Measurements from ENCODE around the gene TMEM117.
"Not testable (repeated sequence)": the region's sequence is repeated elsewhere in the genome, so short reads cannot be mapped to it uniquely, and the experiment has no call there.

TMEM117 gene

DNA sequence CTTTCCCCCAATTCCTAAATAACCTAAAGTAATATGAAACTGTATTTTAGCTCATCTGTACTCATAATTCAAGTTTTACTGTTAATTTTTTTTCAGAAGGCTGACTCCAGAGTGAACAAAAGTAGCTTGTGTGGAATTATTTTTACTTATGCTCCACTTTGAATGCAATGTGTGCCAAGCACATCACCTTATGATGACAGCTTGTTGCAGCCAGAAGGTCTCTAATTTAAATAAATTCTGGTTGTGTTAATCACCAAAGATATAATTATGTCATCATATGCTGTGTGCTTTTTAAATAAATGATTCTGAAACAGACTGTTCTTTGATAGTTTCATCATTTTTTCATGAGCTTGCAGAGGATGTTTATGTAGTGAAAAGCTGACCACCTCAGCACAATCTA lies 283.1 kb downstream of the TMEM117 start:
- DNase-seq = no peak

DNA sequence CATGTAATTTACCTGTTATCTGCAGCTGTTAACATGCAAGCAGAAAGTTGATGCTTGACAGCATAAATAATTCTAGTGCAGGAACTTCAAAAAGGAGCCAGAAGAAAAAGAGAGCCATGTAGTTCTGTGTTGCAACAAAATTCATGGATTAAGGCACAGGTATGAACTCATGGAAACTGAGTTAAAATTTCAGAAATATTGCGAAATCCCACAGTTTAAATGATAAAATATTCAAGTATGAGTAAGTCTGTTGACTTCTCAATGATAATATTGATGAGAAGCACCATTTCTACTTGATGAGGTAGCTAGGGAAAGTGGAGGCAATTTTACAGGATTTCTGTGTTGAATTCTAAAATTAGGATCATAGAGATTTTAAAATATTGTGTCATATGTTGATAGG lies 290.9 kb downstream of the TMEM117 start:
- no peak for DNase-seq

- DNase-seq = no peak
Measured at GRCh38 chr12:44127966-44128710, 292.3 kb downstream of the TMEM117 start.

- DNase-seq = no peak
Measured at GRCh38 chr12:44143175-44143574, 307.3 kb downstream of the TMEM117 start.

DNA sequence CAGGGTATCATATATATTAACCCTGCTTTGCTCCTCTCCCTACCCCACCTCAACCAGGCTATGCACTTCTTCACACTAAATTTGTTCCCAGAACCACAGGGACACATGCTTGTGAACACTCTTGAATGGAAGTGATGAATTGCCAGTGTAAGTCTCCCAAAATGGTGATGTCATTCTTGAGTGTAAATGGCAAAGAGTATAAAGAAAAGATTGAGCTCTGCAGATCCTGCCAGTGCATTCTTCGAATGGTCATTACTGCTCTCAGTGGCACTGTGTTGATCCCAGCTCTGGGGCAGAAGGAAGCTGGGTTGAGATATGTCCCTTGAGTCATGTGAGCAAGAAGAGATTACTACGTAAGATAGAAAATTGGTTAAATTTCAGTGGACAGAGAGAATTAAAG lies 313.1 kb downstream of the TMEM117 start:
- DNase-seq = no peak

GRCh38 chr12:44154128-44154527 lies 318.2 kb downstream of the TMEM117 start:
- DNase-seq = no peak

DNA sequence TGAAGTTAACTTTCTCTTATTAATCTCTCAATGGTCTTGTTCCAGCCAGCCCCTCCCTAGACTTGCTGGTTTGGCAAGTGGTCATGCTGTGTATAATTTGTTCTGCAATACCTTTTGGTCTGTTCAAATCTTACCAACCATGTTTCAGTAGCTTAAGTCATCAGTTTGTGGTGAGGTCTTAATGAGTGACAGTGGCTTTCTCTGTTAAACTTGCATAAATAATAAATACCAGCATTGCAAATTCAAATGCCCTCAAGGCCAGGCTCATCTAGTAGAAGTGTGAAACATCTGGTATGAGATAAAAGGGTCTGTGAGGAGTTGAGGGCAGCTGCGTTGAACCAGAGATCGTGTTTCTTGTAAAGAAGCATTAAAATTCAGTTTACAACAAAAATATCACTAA lies 319.5 kb downstream of the TMEM117 start:
- no peak for DNase-seq

DNA sequence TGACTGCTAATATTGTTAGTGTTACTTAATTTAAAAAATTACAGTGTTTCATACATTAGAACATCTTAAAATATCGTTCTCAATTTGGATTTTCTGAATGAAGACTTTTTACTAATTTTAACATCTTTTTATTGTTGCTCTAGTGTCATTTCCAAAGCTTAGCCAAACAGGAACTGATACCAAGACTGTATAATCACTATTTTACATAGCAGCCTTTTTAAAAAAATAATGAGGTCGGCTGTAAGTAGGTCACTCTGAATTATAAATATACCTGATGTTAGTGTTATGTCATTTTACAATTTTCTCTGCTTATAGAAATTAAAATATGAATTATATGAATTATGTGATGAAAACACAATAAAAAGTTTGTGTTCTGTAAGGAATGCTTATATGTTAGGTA lies 321.5 kb downstream of the TMEM117 start:
- no peak for DNase-seq

GRCh38 chr12:44158746-44159145 lies 322.9 kb downstream of the TMEM117 start:
- no peak for DNase-seq

- no peak for DNase-seq
Measured at GRCh38 chr12:44159216-44159615, 323.3 kb downstream of the TMEM117 start.

DNA sequence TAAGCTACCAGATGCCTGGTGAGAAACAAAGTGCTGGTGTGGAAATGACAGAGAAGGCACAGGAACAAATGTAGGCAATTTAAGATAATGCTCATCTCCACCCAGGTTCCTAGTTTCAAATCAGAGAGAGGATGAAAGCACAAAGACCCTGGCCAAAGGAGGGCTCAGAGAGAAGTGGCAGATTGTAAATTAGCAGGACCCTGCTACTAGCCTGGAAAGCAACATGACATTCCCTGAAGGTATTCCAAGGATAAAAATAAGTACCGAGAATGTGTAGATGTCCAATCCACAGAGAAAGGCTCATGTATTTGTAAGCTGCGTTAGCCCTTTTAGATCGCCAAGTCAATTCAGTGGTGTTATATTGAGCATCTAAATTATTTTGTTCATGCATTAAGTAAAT lies 324.0 kb downstream of the TMEM117 start:
- DNase-seq = no peak

DNA sequence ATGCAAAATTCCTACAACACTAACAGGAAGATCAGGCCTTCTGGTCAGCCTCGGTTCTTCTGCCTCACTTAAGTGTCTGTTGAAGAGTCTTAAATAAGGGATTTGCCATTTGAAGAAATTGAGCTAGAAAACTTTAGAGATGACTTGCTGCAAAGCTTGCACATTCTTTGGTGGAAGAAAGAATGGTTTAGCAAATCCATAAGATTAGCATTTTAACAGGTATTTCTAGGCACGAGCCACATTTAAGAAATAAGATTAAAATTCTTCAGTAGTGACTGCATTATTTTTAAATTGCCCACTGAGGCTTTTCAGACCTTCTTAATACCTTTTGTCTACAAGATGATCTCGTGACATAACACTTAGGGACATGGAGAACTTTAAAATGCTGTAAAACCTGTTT lies 327.1 kb downstream of the TMEM117 start:
- DNase-seq = no peak

GRCh38 chr12:44174053-44174452 lies 338.2 kb downstream of the TMEM117 start:
- DNase-seq = no peak

DNA sequence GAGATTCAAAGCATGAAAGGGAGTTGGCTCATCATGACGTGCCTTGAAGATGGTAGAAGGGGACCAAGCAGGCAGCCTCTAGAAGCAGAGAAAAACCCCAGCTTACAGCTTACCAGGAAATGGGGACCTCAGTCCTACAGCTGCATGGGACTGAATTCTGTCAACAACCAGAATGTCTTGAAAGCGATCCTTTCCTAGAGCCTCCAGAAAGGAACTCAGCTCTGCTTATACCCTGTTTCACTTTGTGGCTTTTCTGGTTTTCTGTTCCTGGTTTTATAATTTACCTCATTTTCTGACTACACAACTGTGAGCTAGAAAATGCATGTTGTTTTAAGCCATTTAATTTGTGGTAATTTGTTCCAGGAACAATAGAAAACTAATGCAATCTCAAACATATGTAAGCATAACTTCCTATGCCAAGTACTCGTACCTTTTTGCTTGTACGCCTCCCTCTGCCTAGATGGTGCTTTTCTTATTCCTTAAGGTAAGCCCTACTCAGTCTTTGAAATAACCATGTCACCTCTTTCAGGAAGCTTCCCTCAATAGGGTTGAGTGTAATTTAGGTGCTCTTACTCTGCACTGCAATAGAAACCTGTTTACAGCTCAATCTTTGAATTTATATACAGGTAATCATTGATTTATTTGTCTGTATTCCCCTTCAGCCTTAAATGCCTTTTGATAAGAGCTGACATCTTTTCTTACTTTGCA lies 348.8 kb downstream of the TMEM117 start:
- DNase-seq = no peak

- no peak for DNase-seq
Measured at GRCh38 chr12:44193281-44193680, 357.4 kb downstream of the TMEM117 start.

DNA sequence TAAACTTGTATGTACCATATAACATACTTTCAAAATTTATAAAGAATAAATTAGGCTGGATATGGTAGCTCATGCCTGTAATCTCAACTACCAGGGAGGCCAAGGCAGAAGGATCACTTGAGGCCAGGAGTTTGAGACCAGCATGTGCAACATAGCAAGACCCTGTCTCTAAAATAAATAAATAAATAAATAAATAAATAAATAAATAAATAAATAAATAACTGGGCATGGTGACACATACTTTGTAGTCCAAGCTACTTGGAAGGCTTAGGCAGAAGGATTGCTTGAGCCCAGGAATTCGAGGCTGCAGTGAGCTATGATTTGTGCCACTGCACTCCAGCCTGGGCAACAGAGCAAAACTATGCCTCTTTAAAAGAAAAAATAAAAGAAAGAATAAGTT lies 359.8 kb downstream of the TMEM117 start:
- DNase-seq = not testable (repeated sequence)

DNA sequence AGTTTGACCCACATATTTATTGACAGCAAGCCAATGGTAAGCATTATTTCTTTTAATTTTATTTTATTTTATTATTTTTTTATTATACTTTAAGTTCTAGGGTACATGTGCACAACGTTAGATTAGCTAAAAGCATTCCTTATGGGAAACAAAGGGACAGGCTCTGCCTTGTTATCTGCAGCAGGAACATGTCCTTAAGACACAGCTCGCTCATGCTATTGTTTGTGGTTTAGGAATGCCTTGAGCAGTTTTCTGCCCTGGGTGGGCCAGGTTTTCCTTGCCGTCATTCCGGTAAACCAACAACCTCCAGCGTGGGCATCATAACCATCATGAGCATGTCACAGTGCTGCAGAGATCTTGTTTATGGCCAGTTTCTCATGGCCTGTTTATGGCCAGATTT lies 370.2 kb downstream of the TMEM117 start:
- no peak for DNase-seq

DNA sequence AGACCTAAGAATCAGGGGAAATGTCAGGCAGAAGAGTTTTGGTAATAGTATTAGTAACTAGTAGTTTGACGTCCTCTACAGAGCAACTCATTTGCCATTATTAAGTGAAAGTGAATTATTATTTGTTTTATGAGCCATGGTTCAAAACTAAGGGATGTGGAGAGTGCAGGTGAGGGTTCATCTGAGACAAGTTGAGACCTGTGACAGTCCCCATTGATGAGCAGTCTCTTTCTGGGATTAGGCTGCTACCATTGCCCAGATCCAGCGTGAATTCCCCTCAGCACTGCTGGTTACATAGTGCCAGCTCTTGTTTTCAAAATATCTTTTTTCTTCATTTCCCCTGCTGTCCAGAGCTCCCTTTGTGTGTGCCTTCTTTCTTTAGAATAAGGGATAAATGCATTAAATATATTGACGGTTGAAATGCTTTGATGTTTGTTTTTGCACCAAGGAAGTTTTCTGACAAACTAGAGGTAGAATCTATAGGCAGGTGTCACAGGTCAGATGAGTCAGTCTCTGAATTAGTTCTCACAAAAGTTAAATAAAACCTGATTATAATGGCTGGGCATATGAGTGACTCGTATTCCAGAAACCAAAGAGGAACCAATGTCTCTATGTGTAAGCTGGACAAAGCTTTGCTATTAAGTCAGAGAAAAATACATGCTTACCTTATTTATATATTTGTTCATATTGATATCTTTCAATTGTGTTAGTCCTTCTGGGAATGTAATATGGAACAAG lies 381.4 kb downstream of the TMEM117 start:
- peak; percentile 11 for DNase-seq

DNA sequence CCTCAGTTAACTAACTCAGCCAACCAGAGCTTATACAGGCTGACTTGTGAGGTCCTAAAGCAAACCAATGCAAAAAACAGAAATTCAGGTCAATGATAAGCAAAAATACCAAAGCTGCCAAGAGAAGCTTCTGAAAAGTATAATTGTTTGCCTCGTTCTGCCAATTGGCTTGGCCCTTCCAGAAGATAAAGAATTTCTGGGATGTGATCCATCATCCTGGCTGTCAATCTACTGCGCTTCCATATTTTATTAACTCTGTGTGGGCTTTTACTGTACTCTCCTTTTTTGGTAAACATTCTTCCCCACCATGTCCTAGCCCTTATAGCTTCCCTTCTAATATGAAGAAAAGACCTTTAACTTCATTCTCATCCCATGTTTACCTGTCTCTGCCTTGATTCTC lies 387.9 kb downstream of the TMEM117 start:
- DNase-seq = no peak

GRCh38 chr12:44224399-44225148 lies 388.7 kb downstream of the TMEM117 start:
- no peak for DNase-seq

DNA sequence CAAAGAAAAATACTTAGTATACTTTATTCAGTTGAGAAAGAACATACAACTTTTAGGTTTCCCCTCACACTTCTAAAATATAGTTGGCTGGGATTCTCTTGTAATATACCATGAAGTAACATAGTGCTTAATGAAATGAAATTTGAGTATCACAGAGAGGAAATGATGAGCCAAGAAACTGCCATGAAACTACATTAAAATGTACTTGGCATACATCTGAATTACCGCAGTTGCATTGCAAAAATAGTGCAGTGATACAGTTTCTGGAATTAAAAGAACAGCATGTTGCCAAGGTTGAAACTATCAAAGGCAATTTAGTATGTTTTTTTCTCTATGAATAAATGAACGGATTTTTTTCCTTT lies 389.2 kb downstream of the TMEM117 start:
- DNase-seq = no peak

- no peak for DNase-seq
Measured at GRCh38 chr12:44227616-44228015, 391.7 kb downstream of the TMEM117 start.

- DNase-seq = no peak
Measured at GRCh38 chr12:44229846-44230245, 394.0 kb downstream of the TMEM117 start.
